VCaP (cell line): ENCODE measurements around the gene ELMO1.

Source experiments
- H3K27ac ChIP-seq: fragments of 450-650 bp; 2 replicates; pipeline ENCODE4 v1.5.1; 2017
- TF ChIP-seq, protein P1 (sequence below): fragments of 450-650 bp; conservative IDR thresholded peaks from 2 replicates; pipeline ENCODE4 v1.5.1; 2017; ENCODE audit warnings: mild to moderate bottlenecking, moderate library complexity

ELMO1 gene

DNA sequence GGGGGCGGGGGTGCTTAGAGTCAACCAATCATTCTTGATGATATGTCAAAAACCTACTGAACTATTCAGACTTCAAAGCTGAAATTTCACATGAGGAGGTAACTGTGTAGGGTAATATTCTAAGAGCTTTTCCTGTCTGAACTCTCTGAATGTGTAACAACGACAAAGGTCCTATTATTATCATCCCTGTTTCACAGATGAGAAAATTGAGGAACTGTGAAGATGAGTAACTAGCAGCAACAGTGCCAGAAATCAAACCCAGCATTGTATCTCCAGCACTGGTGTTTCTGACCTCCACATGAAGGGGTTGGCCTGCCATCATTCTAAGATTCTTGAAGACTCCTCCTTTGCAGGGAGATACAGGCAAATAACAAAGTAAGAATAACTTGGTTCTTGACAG, 429.7 kb downstream of the ELMO1 start:
- TF ChIP-seq, protein P1, sequence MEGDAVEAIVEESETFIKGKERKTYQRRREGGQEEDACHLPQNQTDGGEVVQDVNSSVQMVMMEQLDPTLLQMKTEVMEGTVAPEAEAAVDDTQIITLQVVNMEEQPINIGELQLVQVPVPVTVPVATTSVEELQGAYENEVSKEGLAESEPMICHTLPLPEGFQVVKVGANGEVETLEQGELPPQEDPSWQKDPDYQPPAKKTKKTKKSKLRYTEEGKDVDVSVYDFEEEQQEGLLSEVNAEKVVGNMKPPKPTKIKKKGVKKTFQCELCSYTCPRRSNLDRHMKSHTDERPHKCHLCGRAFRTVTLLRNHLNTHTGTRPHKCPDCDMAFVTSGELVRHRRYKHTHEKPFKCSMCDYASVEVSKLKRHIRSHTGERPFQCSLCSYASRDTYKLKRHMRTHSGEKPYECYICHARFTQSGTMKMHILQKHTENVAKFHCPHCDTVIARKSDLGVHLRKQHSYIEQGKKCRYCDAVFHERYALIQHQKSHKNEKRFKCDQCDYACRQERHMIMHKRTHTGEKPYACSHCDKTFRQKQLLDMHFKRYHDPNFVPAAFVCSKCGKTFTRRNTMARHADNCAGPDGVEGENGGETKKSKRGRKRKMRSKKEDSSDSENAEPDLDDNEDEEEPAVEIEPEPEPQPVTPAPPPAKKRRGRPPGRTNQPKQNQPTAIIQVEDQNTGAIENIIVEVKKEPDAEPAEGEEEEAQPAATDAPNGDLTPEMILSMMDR = no peak
- H3K27ac ChIP-seq = no peak overlapping the region

DNA sequence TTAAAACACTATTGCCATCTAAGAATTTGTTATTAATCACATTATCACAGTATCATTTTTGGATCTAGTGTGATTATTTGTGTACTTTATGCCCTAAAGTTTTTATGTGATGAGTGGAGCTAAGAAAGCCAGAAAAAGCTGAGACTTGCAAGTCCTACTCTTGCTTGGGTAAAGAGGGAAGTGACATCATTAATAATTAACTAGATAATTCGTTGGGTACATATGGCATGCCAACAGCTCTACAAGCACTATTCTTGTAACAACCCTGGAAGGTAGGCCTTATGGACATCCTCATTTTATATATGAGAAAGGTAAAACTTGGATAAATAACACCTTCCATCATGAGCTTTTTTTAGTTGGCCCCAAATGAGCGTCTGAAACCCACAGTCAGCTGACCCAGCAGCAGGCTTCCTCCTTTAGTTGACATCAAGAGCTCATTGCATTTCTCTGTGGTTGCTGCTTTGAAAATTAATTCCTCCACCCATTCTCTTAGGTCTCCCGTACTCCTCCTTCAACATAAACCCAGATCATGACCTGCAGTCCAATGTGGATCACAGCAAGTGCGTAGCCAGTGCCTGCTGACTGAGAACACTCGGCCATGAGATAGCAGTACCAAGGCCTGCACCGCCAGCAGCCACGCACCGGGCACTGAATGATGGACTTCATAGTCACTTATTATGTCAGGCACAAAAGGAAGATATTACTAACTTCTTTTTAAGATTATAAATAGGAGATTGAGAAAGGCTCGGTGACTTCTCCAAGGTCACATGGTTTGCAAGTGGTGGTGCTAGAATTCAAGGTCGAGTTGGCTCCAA, 432.4 kb downstream of the ELMO1 start:
- peak overlapping the region; percentile 73 for H3K27ac ChIP-seq
- TF ChIP-seq, protein P1 = no peak

DNA sequence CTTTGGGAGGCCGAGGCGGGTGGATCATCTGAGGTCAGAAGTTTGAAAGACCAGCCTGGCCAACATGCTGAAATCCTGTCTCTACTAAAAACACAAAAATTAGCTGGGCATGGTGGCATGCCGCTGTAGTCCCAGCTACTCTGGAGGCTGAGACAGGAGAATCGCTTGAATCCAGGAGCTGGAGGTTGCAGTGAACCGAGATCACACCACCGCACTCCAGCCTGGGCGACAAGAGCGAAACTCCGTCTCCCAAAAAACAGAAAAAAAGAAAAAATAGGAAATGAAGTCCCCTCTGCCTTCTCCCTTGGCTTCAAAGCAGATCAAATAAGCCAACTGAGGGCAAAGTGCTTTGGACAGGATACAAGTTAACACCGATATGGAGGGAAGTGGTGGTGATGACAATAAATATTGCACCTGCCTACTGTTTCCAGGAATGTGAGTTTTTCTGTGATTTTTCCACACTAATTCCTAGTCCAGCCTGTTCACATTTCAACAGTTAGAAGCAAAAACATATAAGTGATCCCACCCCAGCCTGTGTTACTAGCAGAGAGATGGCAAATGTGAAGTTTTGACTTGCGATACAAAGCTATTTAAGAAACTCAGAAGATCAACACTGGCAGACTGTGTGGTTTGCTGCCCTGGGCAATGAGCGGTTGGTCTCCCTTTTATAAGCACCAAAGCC, 433.2 kb downstream of the ELMO1 start:
- TF ChIP-seq, protein P1 = no peak
- peak overlapping the region; percentile 73 for H3K27ac ChIP-seq

DNA sequence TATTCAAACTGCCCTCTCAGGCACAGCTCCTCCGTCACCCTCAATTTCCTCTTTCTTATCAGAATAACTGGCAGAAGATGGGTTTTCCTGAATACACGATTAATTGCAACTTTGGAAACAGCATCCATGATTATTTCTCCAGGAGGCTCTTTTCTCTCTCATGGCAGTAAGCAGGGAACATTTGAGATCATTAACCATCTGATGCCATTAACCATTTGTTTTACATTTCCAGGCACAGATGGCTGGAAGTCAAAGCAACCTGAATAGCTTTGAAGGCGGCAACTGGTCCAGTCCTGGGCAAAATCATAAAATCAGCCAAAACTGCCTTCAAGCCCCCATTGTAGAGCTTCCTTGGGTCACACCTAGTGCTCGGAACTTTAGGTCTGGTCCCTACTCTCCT, 434.9 kb downstream of the ELMO1 start:
- no peak overlapping the region for H3K27ac ChIP-seq
- TF ChIP-seq, protein P1 = no peak

DNA sequence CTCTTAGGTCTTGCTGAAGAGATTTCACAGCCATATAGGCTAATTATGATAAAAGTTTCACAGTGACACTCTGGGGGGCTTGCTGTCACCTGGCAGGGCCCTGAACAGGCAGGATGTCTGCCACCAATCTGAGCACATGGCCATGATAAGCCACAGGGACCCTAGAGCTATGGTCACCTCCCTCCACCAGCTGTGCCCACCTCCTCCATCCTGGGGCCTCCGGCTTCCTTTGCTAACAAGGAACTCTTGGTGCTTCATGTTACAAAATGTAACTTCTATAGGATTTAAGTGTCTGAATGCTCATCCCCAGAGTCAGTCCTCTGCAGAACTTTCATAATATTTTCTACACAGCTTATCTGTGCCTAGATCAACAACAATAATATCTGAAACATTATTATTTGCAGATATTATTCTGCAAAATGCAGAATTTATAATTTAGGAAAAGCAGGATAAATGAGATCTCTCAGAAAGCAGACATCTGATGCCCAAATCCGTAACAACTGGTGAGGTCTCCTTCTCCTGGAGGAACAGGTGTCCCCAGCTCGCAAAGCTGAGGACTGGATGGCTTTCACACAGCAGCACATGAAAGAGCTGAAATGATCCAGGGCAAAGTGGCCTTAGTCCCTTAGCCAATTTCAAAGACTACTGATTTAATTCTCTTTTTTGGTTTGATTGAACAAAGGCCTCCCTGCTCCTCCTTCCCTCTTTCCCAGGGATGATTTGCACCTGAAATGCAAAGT, 437.3 kb downstream of the ELMO1 start:
- TF ChIP-seq, protein P1 = no peak
- H3K27ac ChIP-seq = no peak overlapping the region

DNA sequence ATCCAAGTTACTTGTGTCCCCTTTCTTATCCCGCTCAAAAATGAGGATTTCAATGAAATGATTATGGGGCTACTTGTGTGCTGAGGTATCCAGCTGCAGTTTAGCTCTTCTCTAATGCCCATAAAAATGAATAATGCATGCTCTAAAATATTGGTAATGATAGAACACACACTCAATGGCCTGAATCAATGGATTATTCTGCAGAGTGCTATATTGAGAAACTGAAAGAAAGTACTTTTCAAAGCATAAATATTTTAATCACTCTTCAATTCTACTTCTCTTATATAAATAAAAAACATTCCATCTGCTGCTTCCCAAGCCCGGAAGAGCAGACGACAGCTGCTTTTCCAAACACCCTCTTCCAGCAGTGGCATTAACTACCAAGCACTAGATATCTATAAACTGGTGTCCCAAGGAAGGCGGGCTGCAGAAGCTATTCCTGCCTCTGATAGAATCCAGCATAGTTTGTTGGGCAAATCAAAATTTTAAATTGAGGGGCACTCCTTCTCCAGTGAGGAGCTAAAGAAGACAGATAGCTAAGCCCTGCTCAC, 439.5 kb downstream of the ELMO1 start:
- TF ChIP-seq, protein P1 = no peak
- H3K27ac ChIP-seq = no peak overlapping the region

DNA sequence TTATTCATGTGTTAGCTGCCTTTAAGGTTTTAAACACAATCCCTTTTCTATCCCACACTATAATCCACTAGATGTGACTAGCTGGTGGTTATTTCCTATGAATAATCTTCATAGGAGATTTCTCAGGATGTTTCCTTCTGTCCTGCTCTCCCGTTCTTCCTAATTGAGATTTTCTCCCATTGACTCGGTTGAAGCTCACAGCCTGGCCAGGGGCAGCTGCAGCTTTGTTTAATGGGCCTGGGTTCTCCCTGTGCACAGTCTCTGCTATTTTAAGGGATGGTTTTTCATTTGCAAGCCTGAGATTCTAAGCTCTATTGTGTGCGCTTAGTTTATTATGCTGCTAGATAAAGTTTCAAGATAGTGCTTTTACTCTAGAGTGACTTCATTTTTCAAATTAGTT, 441.0 kb downstream of the ELMO1 start:
- TF ChIP-seq, protein P1 = no peak
- H3K27ac ChIP-seq = no peak overlapping the region
